Adipose tissue (tissue), 3 donors: ENCODE measurements around the gene NHS. TPM values are rescaled to one million over a fixed set of nuclear protein-coding genes. Genes with fewer than 3 reads are reported as not detected.
"Not testable (repeated sequence)": the region's sequence is repeated elsewhere in the genome, so short reads cannot be mapped to it uniquely, and the experiment has no call there.

Experiments used
- H3K27ac ChIP-seq: one replicate; pipeline ENCODE4 v1.5.1; 2013; ENCODE audit warnings: low read depth, low read length
- WGBS, 3 donors: extraction: QIAGEN DNeasy Blood & Tissue Kit; methylation state at CpG; one replicate each; pipeline ENCODE4 v1.1.7; 2013; 5-methylcytosine and 5-hydroxymethylcytosine counted together
- polyA plus RNA-seq, 3 donors: library from polyadenylated mRNA; stranded (reverse); fragments of 200-250 nt; gene quantifications; one replicate each; pipeline ENCODE4 v1.2.3, GENCODE V29; 2013
- donor health status: healthy with polysubstance abuse.
- donor health status: Bipolar disorder and iron deficiency.
- donor health status: healthy.

NHS gene
- polyA plus RNA-seq, 3 donors: 0.24 to 2.0 (median 1.8) TPM

GRCh38 chrX:17473021-17473420 lies 98.0 kb downstream of the NHS start:
- no peak overlapping the region for H3K27ac ChIP-seq
- 54 to 65% (median 56%) methylated on average over 2 of the region's 2 CpGs for WGBS, 3 donors

DNA sequence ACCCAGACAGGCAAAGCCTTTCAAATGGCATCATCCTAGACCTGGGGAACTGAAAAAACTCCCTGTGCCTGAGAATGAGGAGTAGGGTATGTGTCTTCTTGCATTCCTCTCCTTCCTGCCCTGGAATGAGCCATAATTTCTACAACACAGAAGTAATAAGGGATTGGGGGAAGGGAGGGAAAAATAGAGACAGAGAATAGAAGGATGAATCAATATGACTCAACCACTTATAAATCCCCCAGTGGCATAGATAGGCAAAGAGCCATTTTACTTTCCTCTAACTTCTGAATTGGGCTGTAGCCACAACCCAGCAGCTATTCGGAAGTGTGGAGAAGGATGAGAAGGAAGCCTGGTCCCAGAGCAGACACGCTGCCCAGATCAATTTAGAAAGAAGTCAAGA lies 99.9 kb downstream of the NHS start:
- H3K27ac ChIP-seq: no peak overlapping the region
- 43 to 73% (median 54%) methylated on average over 2 of the region's 2 CpGs for WGBS, 3 donors

- WGBS, 3 donors: 40 to 66% (median 61%) methylated on average over 6 of the region's 6 CpGs
- no peak overlapping the region for H3K27ac ChIP-seq
Measured at GRCh38 chrX:17475449-17476217, 100.6 kb downstream of the NHS start.

GRCh38 chrX:17476411-17476810 lies 101.4 kb downstream of the NHS start:
- no peak overlapping the region for H3K27ac ChIP-seq
- 51 to 82% (median 60%) methylated on average over 2 of the region's 2 CpGs for WGBS, 3 donors

- H3K27ac ChIP-seq: no peak overlapping the region
- 79 to 88% (median 83%) methylated on average over 4 of the region's 4 CpGs for WGBS, 3 donors
Measured at GRCh38 chrX:17481086-17481485, 106.1 kb downstream of the NHS start.

DNA sequence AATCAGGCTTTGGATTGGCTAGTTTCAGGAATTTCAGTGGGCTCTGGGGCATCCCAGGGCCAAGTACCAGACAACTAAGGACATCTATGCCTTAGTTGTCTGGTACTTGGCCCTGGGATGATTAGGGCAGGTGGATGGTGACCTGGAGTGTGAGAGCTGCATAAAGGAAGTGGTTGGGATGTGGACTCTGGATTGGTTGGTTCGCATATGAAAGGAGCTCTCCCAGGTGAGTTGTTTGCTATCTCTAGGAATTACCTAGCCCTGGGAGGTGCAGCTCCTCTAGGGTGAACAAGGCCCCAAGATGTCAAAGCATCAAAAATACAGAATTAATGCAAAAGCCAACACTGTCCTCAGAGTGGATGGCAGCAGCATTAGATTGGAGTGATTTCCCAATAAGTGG lies 109.6 kb downstream of the NHS start:
- 74 to 100% (median 100%) methylated on average over 1 of the region's 1 CpG for WGBS, 3 donors
- no peak overlapping the region for H3K27ac ChIP-seq

DNA sequence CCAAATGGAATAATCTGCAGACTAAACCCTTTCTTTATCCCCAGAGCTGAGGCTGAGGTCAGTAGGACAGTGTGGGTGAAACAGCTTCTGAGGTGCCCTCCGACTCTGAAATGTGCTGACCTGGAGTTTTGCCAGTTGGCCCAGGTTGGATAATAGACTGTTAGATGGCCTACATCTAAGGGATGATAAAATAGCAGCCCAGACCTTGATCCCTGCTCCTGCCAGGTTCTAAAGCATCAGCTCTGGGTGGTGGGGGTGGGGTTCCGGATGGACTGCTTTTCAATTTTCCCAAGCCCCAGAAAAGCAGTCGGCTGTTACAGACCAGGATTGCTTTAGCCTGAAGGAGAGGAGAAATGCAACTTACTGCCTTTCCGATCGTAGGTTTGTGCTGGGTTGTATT lies 110.4 kb downstream of the NHS start:
- WGBS, 3 donors: 59 to 81% (median 70%) methylated on average over 5 of the region's 5 CpGs
- H3K27ac ChIP-seq: no peak overlapping the region

DNA sequence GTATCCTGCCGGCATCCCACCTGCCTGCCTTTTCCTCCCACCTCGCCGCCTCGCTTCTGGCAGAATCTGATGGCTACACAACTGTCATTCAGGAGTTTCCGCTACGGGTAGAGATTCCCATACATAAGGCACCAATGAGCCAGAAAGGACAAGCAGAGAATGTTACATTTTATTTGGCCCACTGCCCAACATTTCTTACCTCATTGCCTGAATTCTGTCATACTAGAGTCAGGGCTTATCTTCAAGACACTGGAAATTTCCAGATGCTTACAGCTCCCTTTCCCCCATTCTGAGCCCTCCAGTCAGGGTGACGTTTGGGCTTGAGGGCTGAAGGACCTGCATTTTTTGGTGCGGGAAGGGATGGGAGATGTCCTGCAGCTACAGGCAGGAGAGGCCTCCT lies 113.0 kb downstream of the NHS start:
- whole genome bisulfite sequencing, 3 donors: 75 to 85% (median 83%) methylated on average over 4 to 8 of the region's 8 CpGs
- no peak overlapping the region for H3K27ac ChIP-seq

- 69 to 100% (median 90%) methylated on average over 1 of the region's 1 CpG for WGBS, 3 donors
- no peak overlapping the region for H3K27ac ChIP-seq
Measured at GRCh38 chrX:17494216-17494615, 119.2 kb downstream of the NHS start.

GRCh38 chrX:17495052-17495451 lies 120.1 kb downstream of the NHS start:
- no peak overlapping the region for H3K27ac ChIP-seq
- WGBS, 3 donors: 72 to 96% (median 91%) methylated on average over 2 of the region's 2 CpGs

DNA sequence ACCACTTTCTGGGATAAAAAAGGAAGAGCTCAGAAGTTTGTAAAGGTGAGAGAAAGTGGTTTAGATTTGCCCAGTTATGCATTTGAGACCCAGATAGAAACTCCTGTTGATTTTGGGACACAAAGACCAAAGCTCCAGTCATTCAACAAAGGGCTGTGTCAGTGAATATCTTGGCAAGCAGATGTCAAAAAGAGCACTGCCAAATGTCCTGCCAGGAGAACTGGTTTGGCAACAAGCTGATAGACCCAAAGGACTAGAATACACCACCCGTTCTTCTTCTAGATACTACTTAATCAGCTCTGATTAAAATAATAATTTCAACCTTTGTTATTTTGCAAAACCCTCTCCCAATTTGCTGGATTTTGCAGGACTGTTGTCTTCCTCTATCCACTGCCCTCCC lies 121.4 kb downstream of the NHS start:
- WGBS, 3 donors: 29 to 70% (median 40%) methylated on average over 1 of the region's 1 CpG
- no peak overlapping the region for H3K27ac ChIP-seq

GRCh38 chrX:17497193-17497592 lies 122.2 kb downstream of the NHS start:
- H3K27ac ChIP-seq: no peak overlapping the region
- WGBS, 3 donors: 49 to 55% (median 54%) methylated on average over 2 of the region's 2 CpGs

- no peak overlapping the region for H3K27ac ChIP-seq
Measured at GRCh38 chrX:17499512-17499911, 124.5 kb downstream of the NHS start.

DNA sequence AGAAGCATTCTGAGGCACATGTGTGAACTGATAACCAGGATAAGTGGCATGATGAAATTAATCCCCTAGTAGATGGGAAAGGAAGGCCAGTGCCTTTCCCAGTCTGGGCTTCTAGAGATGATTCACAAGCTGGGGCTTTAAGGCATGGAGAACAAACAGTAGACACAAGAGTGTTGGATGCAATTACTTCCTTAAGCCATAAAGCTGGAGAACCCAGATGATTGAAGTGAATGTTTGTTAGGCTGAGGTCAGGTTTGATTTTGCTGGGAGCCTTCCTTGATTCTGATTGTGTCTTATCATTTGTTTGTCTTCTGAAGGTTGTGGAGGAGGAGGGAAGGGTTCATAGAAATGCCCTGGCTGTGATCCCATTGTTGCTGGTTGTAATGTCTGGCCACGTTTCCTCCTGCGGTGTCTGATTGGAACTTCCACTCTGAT lies 125.2 kb downstream of the NHS start:
- 32% methylated on average over 2 of the region's 2 CpGs for WGBS, 3 donors

More at GRCh38 chrX:17499512-17499911, 124.5 kb downstream of the NHS start:
- 86 to 93% (median 92%) methylated on average over 5 of the region's 5 CpGs for WGBS, 3 donors

DNA sequence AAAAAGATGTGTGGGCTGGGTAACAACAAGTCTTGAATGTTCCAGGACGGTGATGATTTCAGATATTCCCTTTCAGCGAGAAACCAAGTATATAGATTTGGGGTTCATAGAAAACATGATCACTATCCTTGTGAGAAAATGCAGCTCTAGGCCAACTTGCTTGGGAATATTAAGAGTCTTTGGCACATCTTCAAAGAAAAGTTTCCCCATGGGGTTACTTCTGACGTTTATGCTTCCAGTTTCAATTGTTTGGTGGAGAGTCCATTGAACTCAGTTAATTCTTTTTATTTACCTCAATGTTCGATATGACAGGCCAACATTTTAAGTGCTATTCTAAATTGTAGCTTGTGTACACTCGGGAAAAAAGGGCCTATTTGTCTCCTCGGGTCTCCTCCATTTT lies 126.7 kb downstream of the NHS start:
- no peak overlapping the region for H3K27ac ChIP-seq
- WGBS, 3 donors: 60 to 72% (median 68%) methylated on average over 6 of the region's 6 CpGs

More for the DNA sequence above, 125.2 kb downstream of the NHS start:
- no peak overlapping the region for H3K27ac ChIP-seq

- WGBS, 3 donors: 89 to 97% (median 95%) methylated on average over 3 of the region's 3 CpGs
- not testable (repeated sequence) for H3K27ac ChIP-seq
Measured at GRCh38 chrX:17506352-17506751, 131.4 kb downstream of the NHS start.

GRCh38 chrX:17511556-17511955 lies 136.6 kb downstream of the NHS start:
- WGBS, 3 donors: 83 to 100% (median 88%) methylated on average over 1 of the region's 1 CpG
- no peak overlapping the region for H3K27ac ChIP-seq

DNA sequence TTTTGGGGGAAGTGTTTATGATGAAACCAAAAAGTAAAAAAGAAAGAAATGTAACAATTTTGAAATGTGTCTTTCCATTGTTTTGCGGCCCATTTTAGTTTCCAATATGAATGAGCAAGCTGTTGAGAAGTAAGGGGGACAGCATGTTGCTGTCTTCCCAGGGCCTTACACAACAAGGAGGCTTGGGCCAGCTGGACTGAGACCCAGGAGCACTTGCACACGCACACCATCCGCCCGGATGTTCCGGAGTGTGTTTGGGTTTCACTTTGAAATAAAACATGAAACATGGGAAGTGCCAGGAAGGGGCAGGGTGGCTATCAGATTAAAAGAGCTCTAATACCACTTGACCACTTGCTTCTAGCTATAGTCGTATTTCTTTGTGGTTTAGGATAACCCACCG lies 144.4 kb downstream of the NHS start:
- 55 to 65% (median 64%) methylated on average over 7 of the region's 7 CpGs for WGBS, 3 donors
- no peak overlapping the region for H3K27ac ChIP-seq

GRCh38 chrX:17520016-17520615 lies 145.1 kb downstream of the NHS start:
- H3K27ac ChIP-seq: no peak overlapping the region
- 45 to 90% (median 58%) methylated on average over 2 of the region's 2 CpGs for WGBS, 3 donors
